GM21576 (cell line): ENCODE results near the gene ZC3H4.

ENCODE experiments used
- ATAC-seq: cut with Tn5 transposase; IDR thresholded peaks from one replicate; pipeline ENCODE4 v1.9.1; 2021; ENCODE audit warnings: mild to moderate bottlenecking, moderate library complexity; ENCODE audit not compliant: unreplicated experiment

ZC3H4 gene

GRCh38 chr19:47134545-47134944 is 21.0 kb upstream of the ZC3H4 start:
- ATAC-seq, result no peak

- ATAC-seq, result no peak
Observed at GRCh38 chr19:47133021-47133471, 19.5 kb upstream of the ZC3H4 start.

GRCh38 chr19:47132194-47132852 is 18.7 kb upstream of the ZC3H4 start:
- ATAC-seq, result no peak

DNA sequence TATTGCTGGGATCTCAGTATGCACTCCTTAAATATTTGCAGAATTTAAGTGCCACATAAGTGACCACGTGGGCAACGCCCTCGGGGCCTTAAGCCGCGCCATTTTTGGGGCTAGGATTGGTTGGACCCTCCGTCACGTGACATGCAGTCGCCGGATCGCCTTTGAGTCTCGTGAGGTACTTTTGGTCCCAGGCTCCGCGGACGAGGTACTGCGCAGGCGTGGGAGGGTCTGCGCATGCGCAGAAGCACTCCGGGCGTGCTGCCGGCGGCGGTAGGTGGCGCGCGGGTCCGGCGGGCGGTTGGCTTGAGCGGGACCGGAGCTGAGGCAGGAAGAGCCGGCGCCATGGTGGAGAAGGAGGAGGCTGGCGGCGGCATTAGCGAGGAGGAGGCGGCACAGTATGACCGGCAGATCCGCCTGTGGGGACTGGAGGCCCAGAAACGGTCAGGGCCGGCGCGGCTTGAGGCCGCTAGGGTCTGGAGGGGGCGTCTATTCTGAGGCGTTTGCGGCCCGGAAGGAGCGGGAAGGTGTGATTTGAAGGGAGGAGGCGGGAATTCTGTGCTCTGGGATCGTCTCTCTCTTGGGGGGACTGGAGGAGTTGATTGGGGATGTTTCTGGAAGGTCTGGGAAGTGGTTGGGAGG is 17.1 kb upstream of the ZC3H4 start, which contains the start of gene SAE1:
Gene SAE1, plus strand, starts transcription at position 247 of the 639 bp plus-strand sequence. Its CDS starts 96 bp downstream, at position 343.
- ATAC-seq, result no peak

DNA sequence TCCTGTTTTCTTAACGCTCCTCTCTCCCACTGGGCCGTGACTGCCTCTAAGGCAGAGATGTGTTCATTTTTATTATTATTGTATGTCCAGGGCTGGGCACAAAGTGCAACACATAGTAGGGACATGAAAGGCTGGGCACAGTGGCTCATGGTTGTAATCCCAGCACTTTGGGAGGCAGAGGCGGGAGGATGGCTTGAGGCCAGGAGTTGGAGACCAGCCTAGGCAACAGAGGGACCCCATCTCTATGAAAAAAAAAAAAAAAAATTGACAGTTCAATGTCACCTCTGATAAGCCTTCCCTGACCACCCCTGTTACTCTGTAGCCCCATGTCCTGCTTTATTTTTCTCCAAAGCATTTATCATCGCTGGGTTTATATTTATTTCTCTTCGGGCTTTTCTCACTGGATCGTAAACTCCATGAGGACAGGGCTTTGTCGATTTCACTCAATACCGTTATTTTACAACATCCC is 16.6 kb upstream of the ZC3H4 start:
- ATAC-seq, result no peak

GRCh38 chr19:47129579-47129978 is 16.0 kb upstream of the ZC3H4 start:
- no peak for ATAC-seq

- ATAC-seq, result no peak
Observed at GRCh38 chr19:47125669-47125938, 12.0 kb upstream of the ZC3H4 start.

- no peak for ATAC-seq
Observed at GRCh38 chr19:47124937-47125668, 11.5 kb upstream of the ZC3H4 start.

- ATAC-seq, result no peak
Observed at GRCh38 chr19:47123406-47123805, 9.8 kb upstream of the ZC3H4 start.

DNA sequence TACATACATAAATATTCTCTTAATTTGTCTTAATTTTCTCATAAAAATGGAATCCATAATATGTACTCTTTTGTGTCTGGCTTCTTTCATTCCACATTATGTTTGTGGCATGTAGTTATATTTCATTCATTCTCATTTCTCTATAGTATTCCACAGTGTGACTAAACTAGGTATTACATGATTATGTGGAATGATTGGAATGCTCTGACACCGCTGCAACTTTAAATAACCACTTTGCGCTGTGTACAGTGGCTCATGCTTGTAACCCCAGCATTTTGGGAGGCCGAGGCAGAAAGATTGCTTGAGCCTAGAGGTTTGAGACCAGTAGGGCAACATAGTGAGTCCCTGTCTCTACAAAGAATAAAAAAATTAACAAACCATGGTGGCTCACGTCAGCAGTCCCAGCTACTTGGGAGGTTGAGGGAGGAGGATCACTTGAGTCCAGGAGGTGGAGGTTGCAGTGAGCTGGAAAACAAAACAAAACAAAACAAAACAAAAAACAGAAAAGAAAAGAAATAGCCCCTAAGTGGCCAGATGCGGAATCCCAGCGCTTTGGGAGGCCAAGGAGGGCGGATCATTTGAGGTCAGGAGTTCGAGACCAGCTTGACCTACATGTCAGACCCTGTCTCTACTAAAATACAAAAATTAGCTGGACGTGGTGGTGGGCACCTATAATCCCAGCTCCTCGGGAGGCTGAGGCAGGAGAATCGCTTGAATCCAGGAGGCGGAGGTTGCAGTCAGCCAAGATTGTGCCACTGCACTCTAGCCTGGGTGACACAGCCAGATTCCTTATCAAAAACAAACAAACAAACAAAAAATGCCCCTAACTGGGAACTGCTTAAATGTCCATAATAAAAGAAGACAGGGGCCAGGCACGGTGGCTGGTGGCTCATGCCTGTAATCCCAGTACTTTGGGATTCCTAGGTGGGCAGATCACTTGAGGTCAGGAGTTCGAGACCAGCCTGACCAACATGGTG is 9.1 kb upstream of the ZC3H4 start:
- no peak for ATAC-seq

DNA sequence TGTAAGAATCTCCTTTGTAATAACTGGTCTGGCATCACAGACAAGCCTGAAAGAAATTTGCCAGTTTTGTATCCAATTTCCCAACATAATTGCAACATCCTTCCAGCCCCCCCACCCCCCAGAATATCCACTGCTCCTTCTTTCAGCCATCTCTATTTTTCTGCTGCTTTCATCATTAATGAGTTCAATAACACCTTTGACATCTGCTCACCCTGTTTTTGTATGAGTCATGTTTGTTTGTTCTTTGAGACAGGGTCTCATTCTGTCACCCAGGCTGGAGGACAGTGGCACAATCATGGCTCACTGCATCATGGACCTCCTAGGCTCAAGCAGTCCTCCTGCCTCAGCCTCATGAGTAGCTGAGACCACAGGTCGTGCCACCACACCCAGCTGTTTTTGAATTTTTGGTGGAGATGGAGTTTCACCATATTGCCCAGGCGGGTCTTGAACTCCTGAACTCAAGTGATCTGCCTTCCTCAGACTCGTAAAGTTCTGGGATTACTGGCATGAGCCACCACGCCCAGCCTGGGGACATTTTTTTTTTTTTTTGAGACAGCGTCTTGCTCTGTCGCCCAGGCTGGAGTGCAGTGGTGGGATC is 7.0 kb upstream of the ZC3H4 start:
- no peak for ATAC-seq

DNA sequence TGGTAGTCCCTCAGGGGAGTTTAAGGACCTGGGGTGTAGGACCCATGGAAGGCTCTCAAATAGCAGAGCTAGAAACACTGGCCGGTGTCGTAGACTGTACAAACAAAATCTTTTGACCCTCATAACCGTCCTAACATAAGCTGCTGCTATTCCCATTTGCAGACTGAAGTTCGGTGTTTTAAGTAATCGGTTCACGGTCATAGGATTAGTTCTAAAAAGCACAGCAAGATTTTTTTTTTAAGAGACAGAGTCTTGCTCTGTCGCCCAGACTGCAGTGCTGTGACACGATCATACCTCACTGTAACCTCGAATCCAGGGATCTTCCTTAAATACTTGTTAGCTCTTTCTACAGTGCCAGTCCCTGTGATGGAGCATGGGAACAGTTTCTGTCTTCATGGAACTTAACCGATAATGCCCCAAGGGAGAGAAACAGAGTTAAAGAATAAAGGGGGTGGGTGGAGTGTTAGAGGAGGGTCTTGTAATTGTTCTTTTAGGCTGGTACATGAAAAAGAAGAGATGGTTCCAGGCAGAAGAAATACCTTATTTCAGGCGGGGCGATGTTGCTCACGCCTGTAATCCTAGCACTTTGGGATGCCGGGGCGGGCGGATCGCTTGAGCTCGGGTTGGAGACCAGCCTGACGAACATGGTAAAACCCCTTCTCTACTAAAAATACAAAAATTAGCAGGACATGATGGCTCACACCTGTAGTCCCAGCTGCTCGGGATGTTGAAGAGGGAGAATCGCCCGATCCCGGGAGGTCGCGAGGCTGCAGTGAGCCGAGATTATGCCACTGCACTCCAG is 475 bp upstream of the ZC3H4 start:
- ATAC-seq, result no peak

DNA sequence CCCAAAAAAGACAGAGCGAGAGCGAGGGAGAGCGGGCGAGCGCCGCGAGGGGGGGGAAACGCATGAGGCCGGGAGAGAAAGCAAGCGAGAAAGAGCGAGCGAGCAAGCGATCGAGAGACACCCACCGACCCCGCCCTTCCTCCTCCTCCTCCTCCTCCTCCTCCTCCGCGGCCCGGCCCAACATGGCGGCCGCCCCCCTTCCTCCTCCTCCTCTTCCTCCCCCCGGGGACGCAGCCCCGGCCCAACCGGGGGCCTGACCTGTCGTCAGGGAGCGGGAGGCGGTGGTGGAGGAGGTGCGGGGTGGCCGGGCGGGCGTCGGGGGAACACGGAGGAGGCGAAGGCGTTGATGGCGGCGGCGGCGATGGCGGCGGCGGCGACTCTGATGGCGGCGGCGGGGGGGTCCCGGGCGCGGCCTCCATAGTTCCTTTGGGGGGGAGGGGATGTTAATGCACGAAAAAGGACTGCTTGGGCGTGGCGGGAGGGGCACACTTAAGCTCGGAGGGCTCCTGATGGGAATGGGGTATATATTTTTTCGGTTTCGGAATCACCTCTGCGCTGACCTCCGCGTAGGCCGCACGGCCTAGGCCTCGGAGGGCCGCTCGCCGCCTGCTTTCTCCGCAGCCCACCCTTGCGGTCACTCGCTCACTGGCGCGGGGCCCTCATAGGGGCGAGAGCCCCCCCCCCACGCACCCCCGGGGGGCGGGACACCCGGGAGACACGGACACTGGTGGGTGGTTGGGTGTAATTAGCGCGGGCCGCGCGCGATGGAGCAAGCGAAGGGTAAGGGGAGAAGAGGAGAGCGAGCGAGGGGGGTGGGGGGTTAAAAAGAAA is 1.2 kb downstream of the ZC3H4 start:
- peak; percentile 7 for ATAC-seq

DNA sequence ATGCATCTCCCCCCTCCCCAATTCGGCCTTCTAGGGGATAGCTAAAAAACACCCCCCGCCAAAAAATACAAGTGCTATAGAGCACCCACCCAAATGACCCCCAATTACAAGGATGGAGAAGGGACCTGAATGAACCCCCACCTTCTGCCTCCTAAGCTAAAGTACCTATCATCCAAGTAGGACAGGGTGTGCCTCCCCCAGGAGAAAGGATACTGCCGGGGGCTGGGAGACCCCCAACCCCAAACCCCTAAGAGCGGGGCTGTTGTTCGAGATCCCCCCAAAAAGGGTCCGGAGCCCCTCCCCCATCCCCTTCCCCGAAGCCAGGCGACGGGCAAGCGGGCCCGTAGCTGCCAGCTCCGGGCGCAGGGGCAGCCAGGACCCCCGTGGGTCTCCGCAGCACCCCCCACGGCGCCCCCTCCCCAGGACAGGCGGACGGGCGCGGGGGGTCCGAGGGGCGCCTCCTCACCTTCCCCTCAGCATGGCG is 1.9 kb downstream of the ZC3H4 start:
- no peak for ATAC-seq

GRCh38 chr19:47111006-47111621 is 2.5 kb downstream of the ZC3H4 start:
- ATAC-seq, result no peak

- no peak for ATAC-seq
Observed at GRCh38 chr19:47110521-47111005, 3.0 kb downstream of the ZC3H4 start.

DNA sequence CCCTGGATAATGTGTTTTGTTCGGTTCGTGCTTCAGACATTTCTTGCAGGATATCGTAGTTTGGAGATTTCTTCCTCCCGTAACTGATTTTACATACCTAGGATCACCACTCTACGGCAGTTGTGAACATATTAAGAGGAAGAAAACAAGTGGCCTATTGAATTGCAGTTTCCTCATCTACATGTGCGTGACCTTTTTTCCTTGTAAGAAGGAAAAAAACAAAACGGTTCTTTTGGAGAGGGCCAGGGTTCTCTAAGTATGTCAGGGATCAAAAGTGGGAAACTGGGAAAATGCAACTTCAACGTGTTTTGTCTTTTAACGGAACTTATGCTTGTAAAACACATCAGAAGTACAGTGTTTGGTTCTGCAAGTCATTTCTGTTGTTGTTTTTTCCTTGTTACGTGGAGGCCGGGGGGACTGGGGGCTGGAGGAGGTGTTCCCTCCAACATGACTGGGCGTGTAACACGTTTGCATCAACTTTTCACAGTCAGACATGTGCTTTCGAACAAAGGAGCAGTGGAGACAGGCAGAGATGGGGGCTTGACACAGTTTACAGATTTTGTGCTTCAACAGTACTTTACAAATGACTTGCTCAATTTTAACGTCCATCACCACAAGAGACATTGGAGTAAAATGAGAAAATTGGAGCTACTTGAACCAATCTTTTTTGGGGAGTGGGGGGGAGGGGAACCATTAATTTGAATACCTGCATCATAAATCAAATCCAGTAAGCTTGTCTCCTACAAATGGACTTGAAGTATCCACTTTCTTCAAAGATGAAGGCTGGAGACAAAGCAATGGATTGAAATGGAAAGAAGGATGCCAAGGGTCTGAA is 3.8 kb downstream of the ZC3H4 start:
- no peak for ATAC-seq
